Glomerular visceral epithelial cell (primary cell): ENCODE measurements around the gene TTYH3.

Experiments used
- DNase-seq: peaks from one replicate; pipeline ENCODE4 v3.0.0-alpha.2; 2016; ENCODE audit errors: extremely low spot score

TTYH3 gene

DNA sequence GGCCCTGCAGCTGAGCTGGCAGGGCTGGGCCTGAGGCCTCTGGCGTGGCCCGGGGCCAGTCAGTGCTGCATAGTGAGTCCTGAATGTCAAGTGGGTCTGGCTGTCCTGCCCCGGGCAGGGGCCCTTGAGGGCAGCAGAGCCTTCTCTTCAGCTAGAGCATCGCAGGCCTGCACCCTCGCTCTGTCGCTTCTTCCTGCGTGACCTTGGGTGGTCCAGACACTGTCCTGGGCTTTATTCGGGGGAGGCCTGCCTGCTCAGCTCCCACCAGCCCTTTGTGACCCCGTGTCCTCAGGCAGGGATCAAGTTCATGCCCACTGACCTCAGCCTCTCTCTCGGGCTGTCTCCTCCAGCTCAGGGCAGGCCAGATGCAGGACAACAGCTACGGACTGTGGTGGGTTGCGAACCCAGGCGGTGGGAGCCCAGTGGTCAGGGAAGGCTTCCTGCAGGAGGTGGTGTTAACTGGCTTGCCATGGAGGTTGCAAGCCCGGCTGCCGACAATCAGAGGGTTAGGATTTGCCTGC, 3.4 kb downstream of the TTYH3 start:
- DNase-seq, result no peak

DNA sequence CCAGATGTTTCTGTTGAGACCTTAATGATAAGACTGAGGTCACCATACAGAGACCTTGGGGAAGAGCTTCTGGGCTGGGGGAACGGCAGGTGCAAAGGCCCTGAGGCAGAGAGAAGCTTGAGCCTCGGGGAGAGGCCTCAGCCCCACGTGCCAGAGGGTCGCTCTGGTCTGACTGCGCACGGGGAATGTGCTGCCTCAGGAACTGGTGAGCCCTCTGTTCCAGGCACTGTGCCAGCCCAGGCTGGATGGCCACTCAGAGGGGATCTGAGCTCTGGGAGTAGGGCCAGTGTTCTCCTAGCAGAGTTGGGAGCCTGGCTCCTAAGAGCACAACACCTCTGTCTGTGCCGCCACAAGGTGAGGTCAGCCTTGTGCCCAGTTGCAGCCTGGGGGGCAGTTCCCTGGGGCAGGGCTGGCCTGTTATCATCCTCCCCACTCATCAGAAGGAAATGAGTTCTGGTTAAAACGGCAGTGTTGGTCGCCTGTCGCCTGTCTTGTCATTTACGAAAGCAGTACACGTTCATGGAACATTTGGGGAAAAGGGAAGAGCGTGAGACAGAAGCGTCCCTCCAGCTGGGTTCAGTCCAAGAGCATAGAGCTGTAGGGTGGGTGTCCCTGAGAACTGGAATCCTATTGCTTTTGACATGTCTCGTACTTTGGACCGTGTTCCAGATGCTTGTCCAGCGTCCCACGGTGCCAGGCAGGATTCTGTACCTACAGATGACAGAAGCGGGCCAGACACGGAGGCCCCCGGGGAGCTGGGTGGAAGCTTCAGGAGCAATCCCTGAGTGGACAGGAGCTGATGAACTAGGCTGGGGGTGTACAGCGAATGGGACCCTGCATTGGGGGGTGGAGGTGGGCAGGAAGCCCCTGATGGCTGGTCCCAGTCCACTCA, 4.3 kb downstream of the TTYH3 start:
- DNase-seq, result peak; percentile 62

DNA sequence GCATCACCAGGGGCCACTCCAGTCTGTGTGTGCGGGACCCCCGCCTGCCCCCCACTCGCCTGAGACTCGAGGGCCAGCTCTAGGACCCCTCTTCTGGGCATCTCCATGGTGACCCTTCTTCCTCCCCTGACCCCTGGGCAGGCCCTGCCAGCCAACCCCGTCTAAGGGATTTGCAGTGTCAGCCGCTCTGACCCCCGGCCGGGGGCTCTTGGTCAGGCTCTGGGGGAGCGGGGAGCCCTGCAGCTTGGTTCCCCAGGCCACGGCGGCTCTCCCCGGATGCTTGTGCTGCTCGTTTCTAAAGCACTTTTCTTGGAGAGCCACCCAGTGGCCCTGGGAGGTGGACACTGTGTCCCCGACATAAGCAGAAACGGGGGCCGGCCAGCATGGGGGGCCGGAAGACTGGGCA, 5.3 kb downstream of the TTYH3 start:
- DNase-seq, result no peak

DNA sequence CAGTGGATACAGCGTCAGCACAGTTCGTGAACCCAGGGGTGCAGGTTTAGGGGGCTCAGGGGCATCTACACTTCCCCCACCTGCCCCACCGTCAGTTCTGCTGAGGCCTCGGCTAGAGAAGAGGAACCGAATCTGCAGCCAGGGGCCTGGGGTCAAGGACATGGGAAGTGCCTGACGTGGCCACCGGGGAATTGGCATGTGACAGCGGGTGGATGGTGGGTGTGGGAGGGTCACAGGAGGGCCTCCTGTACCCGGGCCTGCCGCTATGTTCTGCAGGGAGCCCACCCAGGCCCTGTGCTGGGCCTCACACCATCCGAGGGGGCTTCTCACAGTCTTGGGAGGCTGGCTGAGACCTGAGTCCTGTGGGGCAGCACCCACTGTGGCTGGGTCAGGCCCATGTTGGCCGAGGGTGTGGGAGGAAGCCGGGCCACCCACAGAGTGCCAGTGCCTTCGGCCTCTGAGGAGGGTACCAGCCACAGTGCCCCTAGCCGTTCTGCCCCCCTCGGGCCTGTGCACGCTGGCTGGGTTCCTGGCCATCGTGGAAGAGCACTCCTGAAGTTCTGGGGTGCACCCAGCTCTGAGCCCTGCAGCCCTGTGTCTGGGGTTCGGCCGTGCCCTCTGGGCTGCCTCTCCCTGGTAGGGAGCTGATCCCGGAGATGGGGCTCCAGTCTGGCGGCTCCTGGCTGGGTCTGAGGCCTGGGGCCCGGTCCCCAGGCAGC, 5.9 kb downstream of the TTYH3 start:
- no peak for DNase-seq

DNA sequence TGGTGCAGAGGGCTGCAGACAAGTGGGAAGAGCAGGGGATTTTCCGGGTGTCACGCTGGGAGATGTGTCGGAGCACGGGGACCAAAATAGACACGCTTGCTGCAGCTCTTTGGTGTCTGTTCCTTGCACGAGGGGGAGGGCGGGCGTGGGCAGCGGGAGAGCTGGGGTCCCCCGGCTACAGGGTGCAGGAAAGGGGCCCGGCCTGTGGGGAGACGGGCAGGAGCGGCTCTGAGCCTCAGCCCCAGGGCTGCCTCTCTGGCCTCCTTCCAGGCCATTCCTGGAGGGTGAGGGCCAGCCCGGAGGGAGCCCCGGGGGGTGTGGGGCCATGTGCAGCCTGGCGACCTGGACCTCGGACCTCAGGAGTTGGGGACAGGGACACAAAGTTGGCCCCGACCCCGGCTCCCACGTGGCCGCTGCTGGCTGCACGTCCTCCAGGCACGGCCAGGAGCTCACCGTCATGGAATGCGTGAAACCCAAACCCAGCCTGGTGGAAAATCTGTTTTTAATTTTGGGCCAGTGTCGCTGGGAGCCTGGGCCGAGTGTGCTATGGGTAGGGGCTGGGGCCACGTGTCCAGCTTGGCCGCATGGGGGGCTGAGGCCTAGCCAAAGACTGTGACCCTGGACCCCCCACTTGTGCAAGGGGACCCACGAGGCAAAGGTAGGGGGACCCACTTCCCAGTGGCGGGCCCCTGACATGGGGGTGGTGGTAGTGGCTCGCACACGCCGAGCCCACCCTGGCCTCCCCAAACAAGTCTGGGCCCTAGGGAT, 6.6 kb downstream of the TTYH3 start:
- DNase-seq, result peak; percentile 56

DNA sequence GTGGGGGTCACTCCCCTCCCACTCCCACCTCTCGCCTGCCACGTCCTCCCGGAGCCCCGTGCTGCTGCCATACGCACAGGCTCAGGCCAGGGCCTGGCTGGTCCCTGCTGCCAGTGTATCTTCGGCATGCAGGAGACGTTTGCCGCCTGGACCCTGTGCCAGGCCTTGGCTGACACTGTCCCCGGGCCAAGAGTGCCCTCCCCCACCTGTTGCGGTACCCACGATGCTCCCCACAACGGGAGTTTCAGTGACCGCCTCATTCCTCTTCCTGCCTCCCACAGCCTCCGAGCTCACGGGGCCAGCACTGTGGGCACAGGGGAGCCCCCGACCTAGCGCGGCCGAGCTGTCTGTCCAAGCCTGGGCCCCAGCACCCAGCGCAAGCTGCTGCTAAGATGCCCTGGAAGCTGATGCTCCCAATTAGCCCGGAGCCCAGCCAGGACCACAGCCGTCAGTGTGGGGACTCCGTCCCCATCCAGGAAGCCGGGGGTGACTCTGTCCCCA, 7.4 kb downstream of the TTYH3 start:
- no peak for DNase-seq

DNA sequence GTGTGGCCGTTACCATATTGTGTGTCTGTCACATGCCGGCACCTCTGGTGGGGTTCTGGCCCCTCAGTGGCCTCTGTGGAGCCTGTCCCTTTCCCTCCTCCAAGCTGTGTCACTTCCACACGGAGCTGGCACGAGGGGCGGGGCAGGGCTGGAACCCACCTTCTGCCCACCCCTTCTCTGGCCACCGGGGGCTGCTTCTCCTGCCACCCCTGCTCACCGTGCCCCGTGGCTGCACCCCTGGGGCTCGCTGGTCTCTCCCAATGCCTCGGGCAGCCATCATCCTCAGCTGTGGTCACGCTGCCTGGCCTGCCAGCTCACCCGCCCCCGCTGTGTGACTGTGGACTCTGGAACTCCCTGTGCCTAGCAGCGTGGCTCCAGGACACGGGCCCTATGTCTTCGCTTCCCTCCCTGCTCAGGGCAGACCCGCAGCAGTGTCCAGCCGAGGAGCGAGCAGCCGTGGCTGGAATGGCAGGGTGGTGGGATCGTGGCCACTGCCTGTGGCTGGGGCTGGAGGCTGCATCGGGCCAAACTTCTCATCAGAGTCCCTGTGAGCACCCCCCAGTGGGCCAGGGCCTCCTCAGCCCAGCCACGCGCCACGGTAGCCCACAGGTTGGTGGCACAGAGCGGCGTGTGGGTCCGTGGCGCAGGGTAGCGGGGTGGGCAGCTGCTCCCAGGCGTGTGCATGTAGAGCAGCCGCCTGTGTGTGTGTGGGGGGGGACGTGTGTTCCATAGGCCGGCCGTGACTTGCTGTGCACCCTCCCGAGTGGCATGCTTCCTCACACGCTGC, 8.1 kb downstream of the TTYH3 start:
- no peak for DNase-seq

DNA sequence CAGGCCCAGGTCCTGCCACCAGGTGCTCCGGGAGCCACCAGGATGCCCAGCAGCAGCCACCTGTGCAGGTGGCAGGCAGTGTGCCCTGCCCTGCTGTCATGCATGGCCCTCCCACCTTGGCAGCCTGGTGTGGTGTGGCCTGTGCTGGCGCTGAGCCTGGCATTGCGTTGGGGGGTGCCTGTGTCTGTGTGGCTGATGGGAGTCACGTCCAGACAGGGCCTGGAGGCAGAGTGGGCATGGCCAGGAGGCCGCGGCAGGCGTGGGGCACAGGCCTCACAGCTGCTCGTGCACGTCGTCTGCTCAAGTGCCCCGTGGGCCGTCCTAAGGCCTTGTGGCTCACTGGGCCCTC, 8.7 kb downstream of the TTYH3 start:
- peak; percentile 68 for DNase-seq

DNA sequence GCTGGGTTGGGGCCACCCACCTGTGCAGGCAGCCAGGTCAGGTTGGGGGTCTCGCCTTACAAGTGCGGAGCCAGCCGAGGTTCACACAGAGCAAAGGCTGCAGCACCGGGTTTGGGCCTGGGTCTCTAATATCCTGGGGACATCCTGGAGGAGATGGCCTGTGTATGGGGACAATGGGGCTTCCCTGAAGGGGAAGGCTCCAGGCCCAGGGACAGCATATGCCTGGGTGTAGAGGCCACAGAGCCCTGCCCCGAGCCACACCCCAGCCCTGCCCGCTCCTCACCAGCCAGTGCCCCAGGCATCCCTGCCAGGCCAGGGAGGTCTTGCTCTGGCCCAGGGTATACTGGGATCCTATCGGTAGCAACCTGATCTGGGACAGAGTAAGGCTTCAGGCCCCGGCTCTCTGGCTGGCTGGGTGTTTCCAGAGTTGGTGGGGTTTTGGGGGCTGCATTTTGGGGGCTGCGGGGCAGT, 9.1 kb downstream of the TTYH3 start:
- peak; percentile 51 for DNase-seq

DNA sequence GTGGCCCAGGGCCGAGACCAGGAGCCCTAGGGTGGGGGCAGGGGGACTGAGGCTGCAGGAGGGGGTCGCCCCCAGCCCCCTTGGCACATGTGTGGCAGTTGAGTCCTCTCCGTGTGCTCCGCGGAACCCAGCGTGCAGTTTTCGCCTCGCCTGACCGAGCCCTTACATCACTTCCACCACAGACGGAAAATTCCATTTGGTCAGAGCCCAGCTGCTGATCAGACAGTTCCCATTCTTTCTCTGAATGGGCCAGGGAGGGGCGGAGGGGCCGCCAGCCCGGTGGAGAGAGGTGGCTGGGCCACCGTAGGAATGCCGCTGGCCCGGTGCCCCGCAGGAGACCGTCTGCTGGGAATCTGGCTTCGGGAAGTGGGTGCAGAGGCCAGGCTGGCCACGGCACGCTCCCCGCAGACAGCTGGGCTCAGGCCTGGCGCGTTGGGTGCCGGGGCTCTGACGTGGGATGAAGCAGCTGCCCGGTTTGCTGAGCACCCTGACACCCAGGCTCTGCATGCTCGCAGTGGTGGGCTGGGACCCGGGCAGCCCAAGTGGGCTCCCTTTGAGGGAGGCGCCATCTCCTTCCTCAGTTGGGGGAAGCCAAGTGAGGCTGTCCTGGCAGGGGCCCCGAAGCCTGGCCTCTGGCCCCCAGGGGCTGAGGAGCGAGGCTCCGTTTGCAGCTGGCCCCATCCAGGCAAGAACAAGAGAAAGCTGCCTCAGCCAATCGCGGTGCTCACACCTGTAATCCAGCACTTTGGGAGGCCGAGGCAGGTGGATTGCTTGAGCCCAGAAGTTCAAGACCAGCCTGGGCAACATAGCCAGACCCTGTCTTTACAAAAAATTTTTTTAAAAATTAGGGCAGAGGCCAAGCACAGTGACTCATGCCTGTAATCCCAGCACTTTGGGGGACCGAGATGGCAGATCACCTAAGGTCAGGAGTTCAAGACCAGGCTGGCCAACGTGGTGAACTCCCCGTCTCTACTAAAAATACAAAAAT, 9.9 kb downstream of the TTYH3 start:
- peak; percentile 98 for DNase-seq

DNA sequence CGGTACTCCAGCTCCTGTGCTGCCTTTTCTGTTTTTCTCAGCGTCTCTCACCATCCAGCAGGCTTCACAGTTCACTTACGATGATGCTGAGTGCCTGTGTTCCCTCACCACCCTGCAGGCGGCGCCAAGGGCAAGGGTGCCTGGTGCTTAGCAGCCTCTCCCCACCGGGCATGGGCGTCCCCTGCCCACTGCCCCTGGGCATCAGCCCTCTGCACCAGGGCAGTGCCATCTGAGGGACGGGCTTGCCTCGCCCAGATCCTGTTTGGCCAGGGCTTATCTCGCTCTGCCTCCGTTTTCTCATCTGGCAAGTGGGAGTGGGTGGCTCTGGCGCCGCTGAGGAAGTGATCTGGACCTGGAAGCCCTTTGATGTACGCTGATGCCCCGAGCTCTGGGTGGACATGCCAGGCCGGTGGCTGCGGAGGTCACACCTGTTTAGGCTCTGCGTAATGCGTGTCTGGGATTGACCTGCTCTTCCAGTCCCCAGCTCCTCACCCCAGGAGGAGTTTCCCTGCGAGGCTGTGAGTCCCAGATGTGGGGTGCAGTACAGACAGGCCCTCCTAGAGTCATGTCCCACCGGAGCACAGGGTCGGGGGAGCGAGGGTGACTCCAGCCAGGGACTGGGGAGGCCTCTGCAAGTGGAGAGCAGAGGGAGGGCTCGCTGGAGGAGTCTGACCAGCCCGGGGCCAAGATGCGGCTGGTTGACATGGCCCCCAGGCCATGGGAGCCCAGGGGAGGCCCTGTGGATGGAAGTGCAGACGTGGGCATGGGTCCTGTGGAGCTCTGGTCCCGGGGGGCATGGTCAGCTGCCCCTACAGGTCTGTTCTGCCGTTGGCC, 11.8 kb downstream of the TTYH3 start:
- no peak for DNase-seq

DNA sequence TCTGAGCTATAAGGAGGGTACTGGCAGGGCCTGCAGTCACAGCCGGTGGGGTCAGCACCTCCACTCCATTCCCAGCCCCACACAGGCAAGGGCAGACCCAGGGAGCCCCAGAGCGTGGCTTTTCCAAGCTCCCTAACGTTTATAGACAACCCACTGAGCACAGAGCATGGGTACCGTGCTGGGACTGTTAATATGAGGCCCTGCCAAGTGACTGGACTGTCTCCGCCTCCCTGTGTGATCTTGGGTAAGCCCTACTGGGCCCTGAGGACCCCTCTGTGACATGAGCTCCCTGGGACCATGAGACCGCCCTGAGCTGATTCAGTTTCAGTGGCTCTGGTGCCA, 12.4 kb downstream of the TTYH3 start:
- no peak for DNase-seq

DNA sequence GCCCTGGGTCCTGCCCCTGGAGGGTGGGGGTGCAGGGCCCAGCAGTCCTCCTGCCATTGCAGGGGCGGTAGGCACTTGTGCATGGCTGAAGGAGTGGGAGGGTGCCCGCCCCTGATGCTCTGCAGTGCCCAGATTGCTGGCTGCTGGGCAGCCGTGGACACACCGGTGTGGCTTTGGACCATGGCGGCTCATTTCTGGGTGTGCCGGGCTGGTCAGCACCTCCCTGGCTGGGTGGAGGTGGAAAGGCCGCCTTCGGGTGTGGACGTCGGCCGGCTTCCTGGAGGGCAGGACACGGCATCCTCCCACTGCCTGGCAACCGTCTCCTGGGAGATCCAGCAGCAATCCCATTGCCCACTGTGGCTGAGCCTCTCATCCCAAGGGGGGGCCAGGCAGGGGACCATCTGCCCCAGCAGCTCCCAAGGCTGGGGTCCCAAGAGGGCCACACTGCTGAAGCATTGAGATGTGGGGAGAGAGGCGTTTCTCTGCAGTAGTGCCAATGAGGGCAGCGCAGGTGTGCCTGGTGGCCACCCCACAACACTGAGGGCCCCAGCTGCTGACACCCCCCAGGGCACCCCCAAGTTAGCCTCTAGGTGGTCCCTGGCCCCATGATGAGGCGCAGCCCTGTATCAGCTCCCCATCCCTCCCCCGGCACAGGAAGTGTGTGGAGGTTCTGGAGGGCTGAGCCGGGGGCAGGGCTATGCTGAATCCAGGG, 12.9 kb downstream of the TTYH3 start:
- no peak for DNase-seq

DNA sequence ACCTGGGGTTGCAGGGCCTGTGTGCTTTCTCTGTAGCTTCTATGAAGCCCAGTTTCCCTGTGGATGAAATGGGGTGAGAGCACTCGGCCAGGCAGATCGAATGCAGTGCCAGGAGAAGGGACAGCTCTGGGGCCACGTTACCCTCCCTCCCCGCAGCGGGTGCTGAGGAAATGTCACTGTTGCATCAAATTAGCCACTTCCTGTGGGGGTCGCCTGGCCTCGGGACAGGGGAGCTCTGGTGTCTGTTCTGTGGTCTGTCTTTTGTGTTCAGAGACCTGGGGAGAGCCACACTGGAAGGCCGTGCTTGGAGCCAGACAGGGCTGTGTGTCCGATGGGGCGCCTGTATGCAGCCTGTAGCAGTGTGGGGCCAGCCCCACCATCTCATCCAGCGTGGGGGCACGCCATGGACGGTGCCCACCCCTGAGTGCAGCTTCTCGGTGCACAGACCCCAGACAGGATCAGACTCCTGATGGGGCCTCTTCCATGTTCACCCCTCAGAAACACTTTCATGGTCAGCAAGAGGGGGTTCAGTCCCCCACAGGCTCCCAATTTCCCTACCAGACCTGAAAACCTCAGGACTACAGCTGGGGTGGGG, 13.6 kb downstream of the TTYH3 start:
- DNase-seq, result peak; percentile 39

DNA sequence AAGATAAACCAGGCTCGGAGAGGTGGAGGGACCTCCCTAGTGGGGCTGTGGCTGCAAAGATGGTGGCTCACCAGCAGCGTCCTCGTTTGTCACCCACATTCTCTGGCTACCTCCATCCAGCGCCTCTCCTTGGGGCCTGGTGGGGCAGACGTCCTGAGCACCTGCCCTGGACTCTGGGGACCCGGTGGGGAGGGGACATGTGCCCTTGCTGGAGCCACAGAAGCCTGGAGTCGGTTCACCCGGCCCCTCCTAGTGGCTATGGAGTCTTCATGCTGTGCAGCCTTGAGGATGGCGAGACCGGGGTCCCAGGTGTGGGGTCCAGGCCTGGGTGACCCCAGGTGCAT, 14.5 kb downstream of the TTYH3 start:
- DNase-seq, result no peak

DNA sequence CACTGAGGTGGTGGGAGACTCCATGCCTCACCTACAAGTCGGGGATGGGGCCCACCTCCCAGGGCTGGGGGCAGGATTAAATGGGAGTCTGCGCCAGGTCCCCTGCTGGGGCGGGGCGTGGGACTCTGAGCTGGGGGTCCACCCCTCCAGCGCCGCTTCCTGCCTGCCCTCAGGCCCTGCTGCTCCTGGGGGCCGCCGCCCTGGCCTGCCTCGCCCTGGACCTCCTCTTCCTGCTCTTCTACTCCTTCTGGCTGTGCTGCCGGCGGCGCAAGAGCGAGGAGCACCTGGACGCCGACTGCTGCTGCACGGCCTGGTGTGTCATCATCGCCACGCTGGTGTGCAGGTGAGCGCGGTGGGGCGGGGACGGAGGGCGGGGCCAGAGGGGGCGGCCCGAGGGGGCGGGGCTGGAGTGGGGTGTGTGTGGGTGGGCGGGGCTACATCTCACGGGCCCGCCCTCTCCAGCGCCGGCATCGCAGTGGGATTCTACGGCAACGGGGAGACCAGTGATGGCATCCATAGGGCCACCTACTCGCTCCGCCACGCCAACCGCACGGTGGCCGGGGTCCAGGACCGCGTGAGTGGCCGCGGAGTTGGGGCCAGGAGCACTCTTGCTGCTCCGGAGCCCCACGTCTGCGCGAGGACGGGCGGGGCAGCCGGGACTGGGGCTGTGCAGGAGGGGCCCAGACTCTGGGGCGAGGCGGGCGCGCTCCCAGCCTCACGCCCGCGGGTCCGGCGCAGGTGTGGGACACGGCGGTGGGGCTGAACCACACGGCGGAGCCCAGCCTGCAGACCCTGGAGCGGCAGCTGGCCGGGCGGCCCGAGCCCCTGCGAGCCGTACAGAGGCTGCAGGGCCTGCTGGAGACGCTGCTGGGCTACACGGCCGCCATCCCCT, 15.1 kb downstream of the TTYH3 start:
- no peak for DNase-seq

DNA sequence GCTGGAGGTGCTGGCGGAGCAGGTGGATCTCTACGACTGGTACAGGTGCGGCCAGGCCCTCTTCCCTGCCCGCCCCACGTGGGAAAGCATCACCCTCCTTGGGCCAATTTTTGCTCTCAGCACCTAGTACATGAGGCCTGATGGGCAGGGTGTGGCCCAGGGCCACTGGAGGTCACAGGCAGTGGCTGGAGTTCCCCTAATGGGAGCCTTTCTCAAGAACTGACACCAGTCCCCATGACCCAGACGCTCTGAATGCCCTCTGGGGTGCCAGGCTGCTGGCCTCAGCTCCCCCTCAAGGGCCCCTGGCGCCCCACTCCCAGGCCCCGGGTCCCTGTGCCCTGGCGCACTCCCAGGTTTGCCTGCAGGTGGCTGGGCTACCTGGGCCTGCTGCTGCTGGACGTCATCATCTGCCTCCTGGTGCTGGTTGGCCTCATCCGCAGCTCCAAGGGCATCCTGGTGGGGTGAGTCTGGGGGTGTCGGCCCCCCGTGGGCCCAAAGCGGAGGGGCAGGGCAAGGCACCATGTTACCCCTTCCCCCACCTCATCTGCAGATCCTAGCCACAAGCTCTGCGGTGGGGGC, 15.9 kb downstream of the TTYH3 start:
- DNase-seq, result no peak
